Neural cell (in vitro differentiated cells): Measurements from ENCODE around the gene FBXL22. TPM values are rescaled to one million over a fixed set of nuclear protein-coding genes. Genes with fewer than 3 reads are reported as not detected.

Experiments used
- H2AFZ ChIP-seq: fragments of 200-600, 300-800 bp; sonication (generic), shearing (Covaris generic); 2 replicates; pipeline ENCODE4 v1.6.0; 2014; ENCODE audit warnings: low read depth, mild to moderate bottlenecking, antibody characterized with exemption, low read length, moderate library complexity
- H3F3A ChIP-seq: fragments of 200-600 bp; shearing (Covaris generic); 2 replicates; pipeline ENCODE4 v1.6.1; 2016; ENCODE audit warnings: mild to moderate bottlenecking, moderate library complexity, mixed read lengths, antibody characterized with exemption, low read length; ENCODE audit not compliant: insufficient read depth, poor library complexity, severe bottlenecking
- H3K27ac ChIP-seq: fragments of 200-600, 300-800 bp; sonication (generic), shearing (Covaris generic); 2 replicates; pipeline ENCODE4 v1.5.1; 2014; ENCODE audit warnings: mild to moderate bottlenecking, low read length, moderate library complexity
- H3K27me3 ChIP-seq: fragments of 300-800, 200-600 bp; sonication (generic), shearing (Covaris generic); 2 replicates; pipeline ENCODE4 v1.6.0; 2014; ENCODE audit warnings: mild to moderate bottlenecking, low read depth, low read length, moderate library complexity; ENCODE audit not compliant: insufficient read depth
- H3K36me3 ChIP-seq: fragments of 300-800, 200-600 bp; sonication (generic), shearing (Covaris generic); 2 replicates; pipeline ENCODE4 v1.5.1; 2014; ENCODE audit warnings: mild to moderate bottlenecking, antibody characterized with exemption, low read length, moderate library complexity; ENCODE audit not compliant: insufficient read depth
- H3K4me2 ChIP-seq: fragments of 300-800, 200-600 bp; sonication (generic), shearing (Covaris generic); 2 replicates; pipeline ENCODE4 v1.6.0; 2014; ENCODE audit warnings: mild to moderate bottlenecking, low read length
- H3K4me3 ChIP-seq: fragments of 300-800, 200-600 bp; sonication (generic), shearing (Covaris generic); 2 replicates; pipeline ENCODE4 v1.5.1; 2014; ENCODE audit warnings: mild to moderate bottlenecking, low read length, moderate library complexity
- H3K79me2 ChIP-seq: fragments of 200-600 bp; shearing (Covaris generic); replicated peaks from 2 replicates; pipeline ENCODE4 v1.6.0; 2014; ENCODE audit warnings: mild to moderate bottlenecking, low read length, moderate library complexity; ENCODE audit not compliant: insufficient read depth
- H3K9ac ChIP-seq: fragments of 300-800, 200-600 bp; sonication (generic), shearing (Covaris generic); 2 replicates; pipeline ENCODE4 v1.6.1; 2016; ENCODE audit warnings: mild to moderate bottlenecking, low read length, mixed read lengths
- H3K9me2 ChIP-seq: fragments of 200-600 bp; shearing (Covaris generic); 2 replicates; pipeline ENCODE4 v1.6.1; 2016; ENCODE audit warnings: mild to moderate bottlenecking, low read length, mixed read lengths; ENCODE audit not compliant: insufficient read depth
- H3K9me3 ChIP-seq: fragments of 200-600, 300-800 bp; sonication (generic), shearing (Covaris generic); 2 replicates; pipeline ENCODE4 v1.6.1; 2016; ENCODE audit warnings: mild to moderate bottlenecking, mixed run types, low read length, moderate library complexity, mixed read lengths
- H4K20me1 ChIP-seq: fragments of 200-600 bp; shearing (Covaris generic); 2 replicates; pipeline ENCODE4 v1.6.1; 2016; ENCODE audit warnings: mild to moderate bottlenecking, mixed run types; ENCODE audit not compliant: insufficient read depth
- EP300 ChIP-seq: fragments of 450-650 bp; conservative IDR thresholded peaks from 2 replicates; pipeline ENCODE4 v1.6.1; 2014; ENCODE audit warnings: antibody characterized with exemption, mild to moderate bottlenecking, moderate library complexity; ENCODE audit not compliant: poor library complexity, severe bottlenecking
- EZH2 ChIP-seq: fragments of 200-600, 300-800 bp; shearing (Covaris generic), sonication (generic); IDR thresholded peaks from 2 replicates; pipeline ENCODE4 v1.6.1; 2014; ENCODE audit warnings: antibody characterized with exemption, low read length, borderline replicate concordance, mild to moderate bottlenecking; ENCODE audit not compliant: insufficient read depth, poor library complexity, severe bottlenecking
- MXI1 ChIP-seq: fragments of 450-650 bp; conservative IDR thresholded peaks from 2 replicates; pipeline ENCODE4 v1.6.1; 2014; ENCODE audit warnings: antibody characterized with exemption, mild to moderate bottlenecking; ENCODE audit not compliant: poor library complexity, severe bottlenecking
- POLR2AphosphoS5 ChIP-seq: IDR thresholded peaks from 2 replicates; pipeline ENCODE4 v1.6.1; 2012
- RAD21 ChIP-seq: fragments of 450-650 bp; conservative IDR thresholded peaks from 2 replicates; pipeline ENCODE4 v1.6.1; 2014; ENCODE audit warnings: antibody characterized with exemption, mild to moderate bottlenecking, moderate library complexity
- SMC3 ChIP-seq: fragments of 450-650 bp; conservative IDR thresholded peaks from 2 replicates; pipeline ENCODE4 v1.6.1; 2014; ENCODE audit warnings: antibody characterized with exemption, mild to moderate bottlenecking, moderate library complexity; ENCODE audit not compliant: poor library complexity
- TAF1 ChIP-seq: IDR thresholded peaks from 2 replicates; pipeline ENCODE4 v1.6.1; 2012; ENCODE audit warnings: low read depth
- polyA plus RNA-seq: library from polyadenylated mRNA; depleted of rRNA; stranded (reverse); fragments of >200 nt; gene quantifications from 2 replicates; pipeline ENCODE4 v1.2.3, GENCODE V29; 2014
- TF ChIP-seq, protein P1 (sequence below): fragments of 450-650 bp; IDR thresholded peaks from 2 replicates; pipeline ENCODE4 v1.5.1; 2014; ENCODE audit warnings: antibody characterized with exemption, mild to moderate bottlenecking, moderate library complexity; ENCODE audit not compliant: poor library complexity, severe bottlenecking
- TF ChIP-seq, protein P2 (sequence below): IDR thresholded peaks from 2 replicates; pipeline ENCODE4 v1.6.1; 2012; ENCODE audit warnings: borderline replicate concordance

FBXL22 gene
- polyA plus RNA-seq, 1 donor from 2014 or later = 0.41 TPM

DNA sequence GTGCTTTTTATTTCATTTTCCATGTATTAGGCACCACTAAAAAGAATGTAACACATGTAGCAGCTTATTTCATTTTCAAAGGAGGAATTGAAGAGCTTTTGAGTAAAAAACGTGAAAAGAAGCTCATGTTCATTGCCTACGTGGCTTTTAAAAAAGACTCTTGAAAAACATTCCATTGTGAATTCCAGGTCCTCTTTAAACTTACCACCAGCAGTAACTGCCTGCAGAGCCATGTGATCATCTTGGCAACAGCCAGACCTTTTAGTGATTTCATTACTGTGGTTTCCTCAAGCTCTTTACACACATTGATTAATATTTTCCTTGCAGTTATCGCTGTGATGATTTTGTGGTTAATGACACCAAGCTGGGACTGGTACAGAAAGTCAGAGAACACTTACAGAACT lies 43.8 kb upstream of the FBXL22 start:
- no peak overlapping the region for H3K4me3 ChIP-seq
- TF ChIP-seq SMC3 (no peak), TAF1 (no peak), RAD21 (no peak), EZH2 (no peak), POLR2AphosphoS5 (no peak), EP300 (no peak), MXI1 (no peak)
- TF ChIP-seq, protein P1, sequence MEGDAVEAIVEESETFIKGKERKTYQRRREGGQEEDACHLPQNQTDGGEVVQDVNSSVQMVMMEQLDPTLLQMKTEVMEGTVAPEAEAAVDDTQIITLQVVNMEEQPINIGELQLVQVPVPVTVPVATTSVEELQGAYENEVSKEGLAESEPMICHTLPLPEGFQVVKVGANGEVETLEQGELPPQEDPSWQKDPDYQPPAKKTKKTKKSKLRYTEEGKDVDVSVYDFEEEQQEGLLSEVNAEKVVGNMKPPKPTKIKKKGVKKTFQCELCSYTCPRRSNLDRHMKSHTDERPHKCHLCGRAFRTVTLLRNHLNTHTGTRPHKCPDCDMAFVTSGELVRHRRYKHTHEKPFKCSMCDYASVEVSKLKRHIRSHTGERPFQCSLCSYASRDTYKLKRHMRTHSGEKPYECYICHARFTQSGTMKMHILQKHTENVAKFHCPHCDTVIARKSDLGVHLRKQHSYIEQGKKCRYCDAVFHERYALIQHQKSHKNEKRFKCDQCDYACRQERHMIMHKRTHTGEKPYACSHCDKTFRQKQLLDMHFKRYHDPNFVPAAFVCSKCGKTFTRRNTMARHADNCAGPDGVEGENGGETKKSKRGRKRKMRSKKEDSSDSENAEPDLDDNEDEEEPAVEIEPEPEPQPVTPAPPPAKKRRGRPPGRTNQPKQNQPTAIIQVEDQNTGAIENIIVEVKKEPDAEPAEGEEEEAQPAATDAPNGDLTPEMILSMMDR = no peak
- TF ChIP-seq, protein P2, sequence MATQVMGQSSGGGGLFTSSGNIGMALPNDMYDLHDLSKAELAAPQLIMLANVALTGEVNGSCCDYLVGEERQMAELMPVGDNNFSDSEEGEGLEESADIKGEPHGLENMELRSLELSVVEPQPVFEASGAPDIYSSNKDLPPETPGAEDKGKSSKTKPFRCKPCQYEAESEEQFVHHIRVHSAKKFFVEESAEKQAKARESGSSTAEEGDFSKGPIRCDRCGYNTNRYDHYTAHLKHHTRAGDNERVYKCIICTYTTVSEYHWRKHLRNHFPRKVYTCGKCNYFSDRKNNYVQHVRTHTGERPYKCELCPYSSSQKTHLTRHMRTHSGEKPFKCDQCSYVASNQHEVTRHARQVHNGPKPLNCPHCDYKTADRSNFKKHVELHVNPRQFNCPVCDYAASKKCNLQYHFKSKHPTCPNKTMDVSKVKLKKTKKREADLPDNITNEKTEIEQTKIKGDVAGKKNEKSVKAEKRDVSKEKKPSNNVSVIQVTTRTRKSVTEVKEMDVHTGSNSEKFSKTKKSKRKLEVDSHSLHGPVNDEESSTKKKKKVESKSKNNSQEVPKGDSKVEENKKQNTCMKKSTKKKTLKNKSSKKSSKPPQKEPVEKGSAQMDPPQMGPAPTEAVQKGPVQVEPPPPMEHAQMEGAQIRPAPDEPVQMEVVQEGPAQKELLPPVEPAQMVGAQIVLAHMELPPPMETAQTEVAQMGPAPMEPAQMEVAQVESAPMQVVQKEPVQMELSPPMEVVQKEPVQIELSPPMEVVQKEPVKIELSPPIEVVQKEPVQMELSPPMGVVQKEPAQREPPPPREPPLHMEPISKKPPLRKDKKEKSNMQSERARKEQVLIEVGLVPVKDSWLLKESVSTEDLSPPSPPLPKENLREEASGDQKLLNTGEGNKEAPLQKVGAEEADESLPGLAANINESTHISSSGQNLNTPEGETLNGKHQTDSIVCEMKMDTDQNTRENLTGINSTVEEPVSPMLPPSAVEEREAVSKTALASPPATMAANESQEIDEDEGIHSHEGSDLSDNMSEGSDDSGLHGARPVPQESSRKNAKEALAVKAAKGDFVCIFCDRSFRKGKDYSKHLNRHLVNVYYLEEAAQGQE = no peak
- no peaks in the 10 kb centered on the region for H3K9me3 ChIP-seq
- no peaks in the 10 kb centered on the region for H4K20me1 ChIP-seq
- H3K36me3 ChIP-seq = peaks cover 16% of the 10 kb centered on the region
- no peak overlapping the region for H3K4me2 ChIP-seq
- H3K27me3 ChIP-seq = no peaks in the 10 kb centered on the region
- no peaks in the 10 kb centered on the region for H3K9me2 ChIP-seq
- no peak overlapping the region for H3K9ac ChIP-seq
- no peak overlapping the region for H3K27ac ChIP-seq
- H3F3A ChIP-seq = no peaks in the 10 kb centered on the region
- peaks cover 26% of the 10 kb centered on the region for H3K79me2 ChIP-seq
- no peak overlapping the region for H2AFZ ChIP-seq

DNA sequence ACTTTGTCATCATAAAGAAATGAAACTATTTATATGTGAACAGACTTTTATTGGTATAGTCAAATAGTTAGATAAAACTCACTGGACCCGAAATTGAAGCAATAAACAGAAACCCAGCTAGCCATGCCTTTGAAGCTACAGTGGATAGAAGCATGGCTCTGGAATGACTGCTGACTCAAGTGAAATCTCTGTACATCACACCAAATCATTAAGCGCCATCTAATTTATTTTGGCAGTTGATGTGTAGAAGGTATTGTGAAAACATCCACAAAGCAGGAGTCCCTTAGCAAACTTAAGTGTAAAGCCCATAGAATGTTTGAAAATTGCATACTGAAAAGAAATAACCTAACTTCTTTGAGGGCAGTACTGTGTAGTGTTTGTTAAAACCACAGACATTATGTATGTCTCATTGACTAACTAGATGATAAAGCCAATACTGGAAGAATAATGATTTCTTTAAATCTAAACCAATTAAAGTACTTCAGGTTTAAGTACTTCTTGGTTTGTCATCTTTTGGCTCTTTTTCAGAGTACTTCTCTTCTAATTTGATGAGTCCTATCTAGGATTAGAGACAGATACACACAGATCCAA lies 42.8 kb upstream of the FBXL22 start:
- TF ChIP-seq RAD21 = no peak
- Histone ChIP-seq H3F3A (no peaks in the 10 kb centered on the region), H3K9ac (no peak overlapping the region), H3K36me3 (peaks cover 16% of the 10 kb centered on the region), H3K4me2 (no peak overlapping the region), H3K27ac (no peak overlapping the region), H3K79me2 (peaks cover 21% of the 10 kb centered on the region), H2AFZ (no peak overlapping the region), H3K9me2 (no peaks in the 10 kb centered on the region), H3K9me3 (no peaks in the 10 kb centered on the region), H3K4me3 (no peak overlapping the region), H4K20me1 (no peaks in the 10 kb centered on the region), H3K27me3 (no peaks in the 10 kb centered on the region)

DNA sequence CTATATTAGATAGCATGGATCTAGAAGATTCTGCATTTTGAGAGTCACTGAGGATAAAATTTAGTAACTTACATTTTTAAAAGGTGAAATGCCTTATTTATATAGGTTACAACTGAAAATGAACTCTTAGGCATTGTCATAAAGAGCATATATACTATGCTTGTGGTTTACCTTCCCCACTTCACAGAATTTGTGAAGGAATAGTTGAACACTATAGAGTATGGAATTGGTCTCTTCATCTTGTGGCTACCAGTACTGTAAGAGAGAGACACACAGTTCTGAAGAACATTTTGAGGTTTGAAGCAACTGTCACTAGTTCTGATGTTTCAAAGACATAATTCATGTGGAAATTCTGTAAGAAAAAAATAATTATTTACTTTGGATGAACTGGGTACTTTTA lies 41.7 kb upstream of the FBXL22 start:
- Histone ChIP-seq H3K9me3 (no peaks in the 10 kb centered on the region), H3K4me2 (no peak overlapping the region), H3K9ac (no peak overlapping the region), H3K79me2 (peaks cover 14% of the 10 kb centered on the region), H4K20me1 (no peaks in the 10 kb centered on the region), H3K27ac (no peak overlapping the region), H3K9me2 (no peaks in the 10 kb centered on the region), H3K4me3 (no peak overlapping the region), H2AFZ (no peak overlapping the region), H3K27me3 (no peaks in the 10 kb centered on the region), H3F3A (no peaks in the 10 kb centered on the region), H3K36me3 (peaks cover 16% of the 10 kb centered on the region)
- TF ChIP-seq RAD21 = no peak
- TF ChIP-seq, protein P1 = no peak
- no peak for TF ChIP-seq MXI1
- TF ChIP-seq EP300 = no peak
- no peak for TF ChIP-seq TAF1
- TF ChIP-seq SMC3 = no peak
- no peak for TF ChIP-seq EZH2
- TF ChIP-seq, protein P2 = no peak
- no peak for TF ChIP-seq POLR2AphosphoS5
